H9 (cell line): ENCODE data around the gene PTPRK. TPM values are rescaled to one million over a fixed set of nuclear protein-coding genes. Genes with fewer than 3 reads are reported as not detected.

ENCODE experiments used
- DNase-seq: peaks from one replicate; pipeline ENCODE4 v3.0.0-alpha.2; 2017
- H2AFZ ChIP-seq: one replicate; pipeline ENCODE4 v1.6.1; 2013; ENCODE audit warnings: mild to moderate bottlenecking, low read length, control low read depth, moderate library complexity
- H2AK5ac ChIP-seq: 2 replicates; pipeline ENCODE4 v1.6.1; 2013; ENCODE audit warnings: low read length, control low read depth, mixed read lengths; ENCODE audit not compliant: insufficient read length
- H2BK120ac ChIP-seq: one replicate; pipeline ENCODE4 v1.6.1; 2013; ENCODE audit warnings: low read depth, mild to moderate bottlenecking, low read length, control low read depth, inconsistent platforms; ENCODE audit not compliant: poor library complexity, severe bottlenecking
- H2BK12ac ChIP-seq: 2 replicates; pipeline ENCODE4 v1.6.1; 2013; ENCODE audit warnings: low read length, control low read depth, mixed read lengths, low read depth; ENCODE audit not compliant: insufficient read length
- H2BK15ac ChIP-seq: 2 replicates; pipeline ENCODE4 v1.6.1; 2013; ENCODE audit warnings: low read depth, low read length, control low read depth
- H2BK20ac ChIP-seq: one replicate; pipeline ENCODE4 v1.6.1; 2013; ENCODE audit warnings: low read depth, mild to moderate bottlenecking, low read length, control low read depth, inconsistent platforms; ENCODE audit not compliant: poor library complexity, severe bottlenecking
- H2BK5ac ChIP-seq: 2 replicates; pipeline ENCODE4 v1.6.1; 2013; ENCODE audit warnings: low read length, control low read depth, mixed read lengths; ENCODE audit not compliant: insufficient read length
- H3K14ac ChIP-seq: 2 replicates; pipeline ENCODE4 v1.6.1; 2013; ENCODE audit warnings: low read length, control low read depth; ENCODE audit not compliant: insufficient read depth
- H3K18ac ChIP-seq: 2 replicates; pipeline ENCODE4 v1.6.1; 2013; ENCODE audit warnings: low read depth, mild to moderate bottlenecking, mixed read lengths, low read length, control low read depth; ENCODE audit not compliant: insufficient read length
- H3K23ac ChIP-seq: 2 replicates; pipeline ENCODE4 v1.6.1; 2013; ENCODE audit warnings: low read length, control low read depth, mixed read lengths, low read depth; ENCODE audit not compliant: insufficient read length
- H3K23me2 ChIP-seq: 2 replicates; pipeline ENCODE4 v1.6.1; 2013; ENCODE audit warnings: low read depth, mild to moderate bottlenecking, mixed read lengths, low read length, control low read depth; ENCODE audit not compliant: insufficient read length, poor library complexity, severe bottlenecking
- H3K27ac ChIP-seq: 2 replicates; pipeline ENCODE4 v1.5.1; 2013; ENCODE audit warnings: low read length, control low read depth, mixed read lengths, low read depth; ENCODE audit not compliant: insufficient read length
- H3K27me3 ChIP-seq: 2 replicates; pipeline ENCODE4 v1.6.1; 2013; ENCODE audit warnings: low read length, control low read depth, inconsistent platforms; ENCODE audit not compliant: insufficient read depth
- H3K4ac ChIP-seq: 2 replicates; pipeline ENCODE4 v1.6.1; 2013; ENCODE audit warnings: low read depth, mild to moderate bottlenecking, control low read depth, inconsistent platforms, low read length, moderate library complexity
- H3K4me1 ChIP-seq: 2 replicates; pipeline ENCODE4 v1.6.1; 2013; ENCODE audit warnings: low read length, control low read depth, inconsistent platforms; ENCODE audit not compliant: insufficient read depth
- H3K4me2 ChIP-seq: 2 replicates; pipeline ENCODE4 v1.6.1; 2013; ENCODE audit warnings: low read length, control low read depth, mixed read lengths; ENCODE audit not compliant: insufficient read length, insufficient read depth
- H3K56ac ChIP-seq: 2 replicates; pipeline ENCODE4 v1.6.1; 2013; ENCODE audit warnings: low read depth, mild to moderate bottlenecking, mixed read lengths, low read length, control low read depth; ENCODE audit not compliant: insufficient read length
- H3K79me1 ChIP-seq: 2 replicates; pipeline ENCODE4 v1.6.1; 2013; ENCODE audit warnings: low read depth, mild to moderate bottlenecking, moderate library complexity, low read length, control low read depth, inconsistent platforms; ENCODE audit not compliant: insufficient read depth, poor library complexity, severe bottlenecking
- H3K79me2 ChIP-seq: 2 replicates; pipeline ENCODE4 v1.6.1; 2013; ENCODE audit warnings: low read length, control low read depth, inconsistent platforms; ENCODE audit not compliant: insufficient read depth
- H3K9ac ChIP-seq: 2 replicates; pipeline ENCODE4 v1.6.1; 2013; ENCODE audit warnings: low read length, control low read depth, mixed read lengths; ENCODE audit not compliant: insufficient read length; ENCODE audit errors: extremely low read depth
- H3K9me3 ChIP-seq: one replicate; pipeline ENCODE4 v1.6.1; 2013; ENCODE audit warnings: low read depth, low read length, inconsistent platforms; ENCODE audit not compliant: control insufficient read depth
- H3T11ph ChIP-seq: one replicate; pipeline ENCODE4 v1.6.1; 2013; ENCODE audit warnings: mild to moderate bottlenecking, low read length, control low read depth, inconsistent platforms
- H4K20me1 ChIP-seq: one replicate; pipeline ENCODE4 v1.6.1; 2013; ENCODE audit not compliant: control insufficient read depth, insufficient read length, insufficient read depth
- H4K5ac ChIP-seq: 2 replicates; pipeline ENCODE4 v1.6.1; 2013; ENCODE audit warnings: low read depth, mild to moderate bottlenecking, mixed read lengths, low read length, control low read depth; ENCODE audit not compliant: insufficient read length
- H4K8ac ChIP-seq: replicated peaks from 2 replicates; pipeline ENCODE4 v1.6.1; 2013; ENCODE audit warnings: low read length, control low read depth, mixed read lengths, low read depth; ENCODE audit not compliant: insufficient read length
- H4K91ac ChIP-seq: 2 replicates; pipeline ENCODE4 v1.6.1; 2013; ENCODE audit warnings: low read depth, mild to moderate bottlenecking, moderate library complexity, mixed read lengths, low read length, control low read depth; ENCODE audit not compliant: insufficient read length
- H3K27ac Mint-ChIP-seq, 3 experiments: 2 replicates in 2 of 3; 3 replicates in 1 of 3; pipeline ENCODE4 v1.8.0; 2020 to 2021; ENCODE audit warnings: mixed read lengths in 3 of 3, mild to moderate bottlenecking in 1 of 3, moderate library complexity in 1 of 3
- H3K27me3 Mint-ChIP-seq: 2 replicates; pipeline ENCODE4 v1.8.0; 2021; ENCODE audit warnings: low read depth, mild to moderate bottlenecking, moderate library complexity, mixed read lengths
- H3K36me3 Mint-ChIP-seq, 3 experiments: 2 replicates in 2 of 3; 3 replicates in 1 of 3; pipeline ENCODE4 v1.8.0; 2020 to 2021; ENCODE audit warnings: low read depth in 3 of 3, mixed read lengths in 3 of 3; ENCODE audit not compliant: insufficient read depth in 1 of 3
- H3K4me1 Mint-ChIP-seq, 2 experiments: 2 replicates each; pipeline ENCODE4 v1.8.0; 2020; ENCODE audit warnings: mixed read lengths in 2 of 2
- H3K4me3 Mint-ChIP-seq, 2 experiments: 2 replicates in 1 of 2; 3 replicates in 1 of 2; pipeline ENCODE4 v1.8.0; 2020 to 2021; ENCODE audit warnings: mild to moderate bottlenecking in 2 of 2, mixed read lengths in 2 of 2, moderate library complexity in 1 of 2
- H3K9me3 Mint-ChIP-seq, 2 experiments: 2 replicates in 1 of 2; 3 replicates in 1 of 2; pipeline ENCODE4 v1.8.0; 2020; ENCODE audit warnings: mild to moderate bottlenecking in 2 of 2, mixed read lengths in 2 of 2, moderate library complexity in 1 of 2
- WGBS: extraction: QIAGEN DNeasy Blood & Tissue Kit; methylation state at CpG from one replicate; pipeline ENCODE4 v1.1.7; 2013; ENCODE audit warnings: missing lambda C conversion rate, low lambda C conversion rate, mixed read lengths; ENCODE audit not compliant: insufficient read length; ENCODE audit errors: extremely low coverage; 5-methylcytosine and 5-hydroxymethylcytosine counted together
- total RNA-seq: library from RNA; stranded (reverse); gene quantifications from 2 replicates; pipeline ENCODE4 v1.2.1, GENCODE V29; 2021
- TF ChIP-seq, protein P1 (sequence below): fragments of 200-600 bp; sonication (generic); conservative IDR thresholded peaks from 3 replicates; pipeline ENCODE4 v1.8.0; 2021; ENCODE audit warnings: antibody characterized with exemption, mild to moderate bottlenecking

Gene PTPRK
- total RNA-seq, 1 experiment from 2014 or later: 47.9 TPM

DNA sequence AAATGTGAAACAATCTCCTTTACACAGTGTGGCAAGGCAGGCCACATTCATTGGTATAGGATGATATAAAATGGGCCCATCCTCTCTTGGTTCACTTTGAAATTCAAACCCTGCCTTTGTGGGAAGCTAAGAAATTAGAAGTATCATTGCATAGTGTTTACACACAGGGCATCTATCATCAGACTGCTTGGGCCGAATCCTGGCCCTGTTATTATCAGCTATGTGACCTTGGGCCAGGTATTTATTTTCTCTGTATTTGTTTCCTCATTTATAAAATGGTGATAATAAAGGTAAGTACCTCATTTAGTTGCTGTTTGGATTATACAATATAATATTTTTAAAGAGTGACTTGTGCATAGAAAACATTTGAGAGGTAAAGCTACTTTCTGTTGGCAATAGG is 45.5 kb downstream of the PTPRK start:
- Histone ChIP-seq H3T11ph (no peak overlapping the region), H3K56ac (no peak overlapping the region), H2BK12ac (no peak overlapping the region), H3K27me3 (no peaks in the 10 kb centered on the region), H2AK5ac (no peak overlapping the region), H4K20me1 (no peaks in the 10 kb centered on the region), H4K8ac (no peak overlapping the region), H2BK15ac (no peak overlapping the region), H3K18ac (no peak overlapping the region), H2BK120ac (no peak overlapping the region), H3K23me2 (no peaks in the 10 kb centered on the region), H3K79me2 (peaks cover 2% of the 10 kb centered on the region), H3K9ac (no peak overlapping the region), H3K9me3 (no peaks in the 10 kb centered on the region), H3K23ac (no peak overlapping the region), H2BK20ac (no peak overlapping the region), H3K4me1 (no peaks in the 10 kb centered on the region), H4K91ac (no peak overlapping the region), H2AFZ (no peak overlapping the region), H3K14ac (no peak overlapping the region), H2BK5ac (no peak overlapping the region), H3K27ac (no peak overlapping the region), H3K4ac (no peak overlapping the region), H3K4me2 (no peak overlapping the region), H3K79me1 (no peaks in the 10 kb centered on the region), H4K5ac (no peak overlapping the region)
- no peak overlapping the region for H3K27ac Mint-ChIP-seq
- peaks cover 2 to 14% of the 10 kb centered on the region in 2 experiments for H3K4me1 Mint-ChIP-seq
- no CpG with 5 or more reads among the region's 1 CpG for WGBS
- no peaks in the 10 kb centered on the region for H3K27me3 Mint-ChIP-seq
- TF ChIP-seq, protein P1, sequence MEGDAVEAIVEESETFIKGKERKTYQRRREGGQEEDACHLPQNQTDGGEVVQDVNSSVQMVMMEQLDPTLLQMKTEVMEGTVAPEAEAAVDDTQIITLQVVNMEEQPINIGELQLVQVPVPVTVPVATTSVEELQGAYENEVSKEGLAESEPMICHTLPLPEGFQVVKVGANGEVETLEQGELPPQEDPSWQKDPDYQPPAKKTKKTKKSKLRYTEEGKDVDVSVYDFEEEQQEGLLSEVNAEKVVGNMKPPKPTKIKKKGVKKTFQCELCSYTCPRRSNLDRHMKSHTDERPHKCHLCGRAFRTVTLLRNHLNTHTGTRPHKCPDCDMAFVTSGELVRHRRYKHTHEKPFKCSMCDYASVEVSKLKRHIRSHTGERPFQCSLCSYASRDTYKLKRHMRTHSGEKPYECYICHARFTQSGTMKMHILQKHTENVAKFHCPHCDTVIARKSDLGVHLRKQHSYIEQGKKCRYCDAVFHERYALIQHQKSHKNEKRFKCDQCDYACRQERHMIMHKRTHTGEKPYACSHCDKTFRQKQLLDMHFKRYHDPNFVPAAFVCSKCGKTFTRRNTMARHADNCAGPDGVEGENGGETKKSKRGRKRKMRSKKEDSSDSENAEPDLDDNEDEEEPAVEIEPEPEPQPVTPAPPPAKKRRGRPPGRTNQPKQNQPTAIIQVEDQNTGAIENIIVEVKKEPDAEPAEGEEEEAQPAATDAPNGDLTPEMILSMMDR: no peak
- no peak for DNase-seq
- no peaks in the 10 kb centered on the region for H3K9me3 Mint-ChIP-seq
- no peak overlapping the region for H3K4me3 Mint-ChIP-seq
- H3K36me3 Mint-ChIP-seq: no peaks in the 10 kb centered on the region
